Natural killer cell treated with Interleukin-12 subunit alpha and Interleukin-12 subunit beta and Interleukin-15 and Interleukin-18, amount 100 ng/mL, for 72 hours (primary cell): ENCODE measurements around the gene CORO2A. TPM values are rescaled to one million over a fixed set of nuclear protein-coding genes. Genes with fewer than 3 reads are reported as not detected.
A peak's percentile ranks its signal among the peaks of the same experiment; 100 is the strongest.
"Not testable (repeated sequence)": the region's sequence is repeated elsewhere in the genome, so short reads cannot be mapped to it uniquely, and the experiment has no call there.

Source experiments
- ATAC-seq, 2 donors: fragments of 150-1000 bp; cut with Tn5 transposase in 1 of 2; sonication (Bioruptor Pico), chemical (Tn5 transposase) in 1 of 2; 2 replicates each; pipeline ENCODE4 v1.10.0; 2021
- DNase-seq: peaks from one replicate; pipeline ENCODE4 v3.0.0; 2022; ENCODE audit warnings: low spot score
- H3K27ac Mint-ChIP-seq, 2 donors: 1 replicate in 1 of 2; 2 replicates in 1 of 2; pipeline ENCODE4 v1.8.0; 2022; ENCODE audit warnings: mixed read lengths in 2 of 2, mild to moderate bottlenecking in 1 of 2, moderate library complexity in 1 of 2
- H3K27me3 Mint-ChIP-seq, 2 donors: 1 replicate in 1 of 2; 2 replicates in 1 of 2; pipeline ENCODE4 v1.8.0; 2022; ENCODE audit warnings: mixed read lengths in 2 of 2
- H3K36me3 Mint-ChIP-seq: one replicate; pipeline ENCODE4 v1.8.0; 2022; ENCODE audit warnings: mixed read lengths
- H3K4me1 Mint-ChIP-seq, 2 donors: 1 replicate in 1 of 2; 2 replicates in 1 of 2; pipeline ENCODE4 v1.8.0; 2022; ENCODE audit warnings: low read depth in 2 of 2, mixed read lengths in 2 of 2, mild to moderate bottlenecking in 1 of 2
- H3K4me3 Mint-ChIP-seq: one replicate; pipeline ENCODE4 v1.8.0; 2022; ENCODE audit warnings: mixed read lengths
- H3K9me3 Mint-ChIP-seq: 2 replicates; pipeline ENCODE4 v1.8.0; 2022; ENCODE audit warnings: mixed read lengths
- total RNA-seq, 2 donors: library from RNA; stranded (reverse); gene quantifications; one replicate each; pipeline ENCODE4 v1.2.3, GENCODE V29; 2022

Gene CORO2A
- total RNA-seq, 2 donors from 2014 or later, result 0.95 to 1.8 TPM

DNA sequence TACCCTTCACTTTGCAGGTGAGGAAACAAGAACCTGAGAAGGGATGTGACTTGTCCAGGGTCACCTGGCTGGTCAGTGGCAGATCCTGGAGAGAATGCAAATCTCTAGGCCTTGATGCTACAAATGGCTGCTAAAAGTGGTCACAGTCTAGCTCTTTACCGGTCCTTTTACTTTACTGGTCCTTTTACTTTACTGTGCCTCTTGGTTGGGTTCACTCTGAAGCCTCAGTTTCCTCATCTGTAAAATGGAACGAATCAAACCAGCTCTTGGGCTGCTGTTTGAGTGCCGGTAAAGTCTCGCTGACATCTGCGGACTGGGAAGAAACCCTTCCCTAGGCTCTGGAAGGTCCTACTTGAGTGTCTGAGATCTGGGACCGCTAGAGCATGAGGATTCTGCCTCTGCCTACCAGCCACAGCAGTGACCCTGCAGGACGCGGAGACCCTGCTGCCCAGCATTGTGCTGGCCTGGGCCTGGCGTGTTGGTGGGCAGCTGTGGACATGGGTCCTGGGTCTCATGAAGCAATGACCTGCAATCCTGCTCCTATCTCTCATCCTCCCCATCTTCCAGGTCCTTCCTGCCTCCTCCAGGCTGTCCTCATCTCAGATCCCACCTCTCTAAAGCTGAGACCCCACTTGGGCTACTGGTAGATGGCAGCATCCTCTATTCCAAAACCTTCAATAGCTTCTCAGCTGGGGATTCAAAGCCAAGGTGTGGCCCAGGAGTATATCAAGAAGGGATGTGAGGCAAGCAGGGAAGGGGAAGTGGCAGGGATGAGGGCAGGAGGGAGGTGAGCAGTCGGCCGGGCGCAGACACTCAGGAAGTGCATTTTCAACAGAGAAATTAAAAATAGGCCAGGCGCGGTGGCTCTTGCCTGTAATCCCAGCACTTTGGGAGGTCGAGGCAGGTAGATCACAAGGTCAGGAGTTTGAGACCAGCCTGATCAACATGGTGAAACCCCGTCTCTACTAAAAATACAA is 13.3 kb downstream of the CORO2A start:
- Mint-ChIP-seq H3K27me3 (no peaks in the 10 kb centered on the region), H3K27ac (no peak overlapping the region), H3K9me3 (no peaks in the 10 kb centered on the region), H3K4me1 (peaks cover 6 to 9% of the 10 kb centered on the region in 2 donors), H3K4me3 (no peak overlapping the region), H3K36me3 (no peaks in the 10 kb centered on the region)
- ATAC-seq (no peak), DNase-seq (no peak)

DNA sequence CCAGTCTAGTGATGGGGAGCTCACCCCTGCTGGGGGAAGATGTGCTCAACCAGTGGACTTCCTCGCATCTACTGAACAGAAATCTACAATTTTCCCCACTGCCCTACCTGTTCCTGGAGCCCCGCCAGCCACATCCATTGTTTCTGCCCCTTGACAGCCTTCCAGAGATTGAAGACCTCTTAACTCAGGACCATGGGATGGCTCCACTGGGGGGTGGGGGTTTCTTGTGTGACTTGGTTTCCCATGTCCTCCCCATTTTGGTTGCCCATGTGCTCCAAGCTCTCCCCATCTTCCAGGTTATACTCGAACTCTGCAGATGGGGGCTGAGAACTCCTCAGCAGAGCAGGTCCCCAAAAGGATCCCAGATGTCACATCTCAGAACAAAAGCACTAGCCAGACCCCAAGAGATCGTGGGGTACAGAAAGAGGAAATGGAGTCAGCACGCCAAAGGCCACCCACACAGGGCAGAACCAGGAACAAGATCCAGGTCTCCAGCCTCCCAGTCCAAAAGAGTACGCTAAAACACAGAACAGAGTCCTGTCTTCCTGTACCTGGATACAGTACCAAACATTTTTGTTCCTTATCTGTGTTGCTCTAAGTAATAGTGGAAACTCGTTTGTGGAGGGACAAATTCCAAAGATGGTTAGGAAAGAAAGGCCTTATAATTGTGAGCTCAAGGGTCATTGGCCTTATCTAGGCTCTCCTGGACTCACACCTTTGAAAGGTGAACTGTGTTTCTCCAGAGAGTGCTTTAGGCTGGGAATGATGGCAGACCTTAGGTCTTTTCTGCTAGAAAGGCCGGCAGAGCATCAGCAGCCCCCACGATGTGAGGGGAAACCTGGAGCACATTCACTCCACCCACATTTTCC is 15.8 kb downstream of the CORO2A start:
- ATAC-seq, result no peak
- H3K27ac Mint-ChIP-seq, result no peak overlapping the region
- peaks cover 6 to 9% of the 10 kb centered on the region in 2 donors for H3K4me1 Mint-ChIP-seq
- no peak for DNase-seq
- no peak overlapping the region for H3K4me3 Mint-ChIP-seq
- no peaks in the 10 kb centered on the region for H3K27me3 Mint-ChIP-seq
- no peaks in the 10 kb centered on the region for H3K9me3 Mint-ChIP-seq
- H3K36me3 Mint-ChIP-seq, result no peaks in the 10 kb centered on the region

DNA sequence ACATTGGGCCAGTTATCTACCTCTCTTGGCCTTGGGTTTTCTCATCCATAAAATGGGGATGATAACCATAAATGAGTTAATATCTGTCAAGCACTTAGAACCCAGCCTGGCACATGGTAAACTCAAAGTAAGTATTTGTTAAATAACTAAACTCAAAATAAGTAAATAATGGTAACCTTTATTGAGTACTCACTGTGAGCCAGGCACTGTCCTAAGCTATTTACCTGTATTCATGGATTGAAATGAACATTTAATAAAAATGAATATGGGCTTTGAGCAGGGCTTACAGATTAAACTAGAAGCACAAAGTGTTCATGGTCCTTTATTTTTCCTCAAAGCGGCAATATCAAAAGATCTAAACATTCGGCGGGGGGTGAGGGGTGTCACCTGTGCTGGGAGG is 16.7 kb downstream of the CORO2A start:
- Mint-ChIP-seq H3K4me1 (peaks cover 6 to 9% of the 10 kb centered on the region in 2 donors), H3K9me3 (no peaks in the 10 kb centered on the region), H3K27me3 (no peaks in the 10 kb centered on the region), H3K27ac (no peak overlapping the region), H3K4me3 (no peak overlapping the region), H3K36me3 (no peaks in the 10 kb centered on the region)
- DNase-seq, result no peak
- ATAC-seq, result no peak

DNA sequence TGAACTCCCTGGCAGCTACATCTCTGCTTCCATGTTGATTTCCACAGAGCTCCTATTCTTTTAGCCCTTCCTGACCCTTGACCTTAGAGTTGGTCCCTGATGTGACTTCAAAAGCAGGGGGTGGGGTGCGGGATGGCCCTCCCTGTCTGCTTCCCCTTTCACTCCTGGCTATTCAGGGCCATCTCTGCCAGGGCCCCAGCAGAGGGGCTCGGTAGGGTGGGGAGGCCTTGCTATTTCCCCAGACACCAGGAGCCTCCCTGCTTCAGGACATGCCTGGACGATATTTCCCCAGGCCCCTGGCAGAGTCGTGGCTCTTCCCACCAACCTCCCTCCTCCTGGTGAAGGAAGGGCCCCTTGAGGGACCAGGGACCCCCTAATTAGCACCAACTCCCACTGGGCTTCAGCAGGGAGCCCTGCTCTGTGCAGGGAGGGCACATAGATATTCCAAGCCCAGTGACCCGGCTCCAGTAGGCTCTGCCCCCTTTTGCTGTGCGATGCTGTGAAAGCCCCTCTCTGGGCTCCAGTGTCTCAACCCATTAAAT is 17.3 kb downstream of the CORO2A start:
- no peaks in the 10 kb centered on the region for H3K36me3 Mint-ChIP-seq
- H3K27me3 Mint-ChIP-seq, result no peaks in the 10 kb centered on the region
- DNase-seq, result no peak
- no peaks in the 10 kb centered on the region for H3K9me3 Mint-ChIP-seq
- no peak overlapping the region for H3K4me3 Mint-ChIP-seq
- ATAC-seq, result no peak
- peaks cover 4 to 5% of the 10 kb centered on the region in 2 donors for H3K4me1 Mint-ChIP-seq
- H3K27ac Mint-ChIP-seq, result no peak overlapping the region

DNA sequence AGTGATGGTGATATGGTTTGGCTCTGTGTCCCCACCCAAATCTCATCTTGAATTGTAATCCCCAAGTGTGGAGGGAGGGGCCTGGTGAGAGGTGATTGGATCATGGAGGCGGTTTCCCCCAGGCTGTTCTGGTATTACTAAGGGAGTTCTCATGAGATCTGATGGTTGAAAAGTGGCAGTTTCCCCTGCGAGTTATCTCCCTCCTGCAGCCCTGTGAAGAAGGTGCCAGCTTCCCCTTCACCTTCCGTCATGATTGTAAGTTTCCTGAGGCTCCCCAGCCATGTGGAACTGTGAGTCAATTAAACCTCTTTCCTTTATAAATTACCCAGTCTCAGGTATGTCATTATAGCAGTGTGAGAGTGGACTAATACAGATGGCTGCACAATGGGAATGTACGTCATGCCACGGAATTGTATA is 17.9 kb downstream of the CORO2A start:
- not testable (repeated sequence) for ATAC-seq, H3K4me1 Mint-ChIP-seq, H3K27ac Mint-ChIP-seq, H3K4me3 Mint-ChIP-seq, H3K27me3 Mint-ChIP-seq, H3K36me3 Mint-ChIP-seq, H3K9me3 Mint-ChIP-seq, DNase-seq

DNA sequence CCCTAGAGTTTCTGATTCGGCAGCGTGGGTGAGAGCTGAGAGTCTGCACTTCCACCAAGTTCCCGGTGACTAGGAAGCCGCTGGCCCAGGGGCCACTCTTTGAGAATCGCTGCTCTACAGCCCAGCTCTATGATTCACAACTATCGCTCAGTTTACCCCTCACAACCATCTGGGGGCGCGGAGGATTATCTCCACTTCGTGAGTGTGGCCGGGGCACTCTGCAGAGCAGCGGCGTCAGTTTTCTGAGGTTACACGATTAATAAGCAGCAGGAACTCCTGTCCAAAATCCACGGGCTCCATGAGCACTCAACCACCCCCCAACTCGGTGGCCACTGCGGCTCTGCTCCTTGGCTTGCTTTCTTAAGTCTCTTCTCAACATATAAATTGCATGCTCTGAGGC is 19.3 kb downstream of the CORO2A start:
- Mint-ChIP-seq H3K9me3 (no peaks in the 10 kb centered on the region), H3K36me3 (no peaks in the 10 kb centered on the region), H3K27me3 (no peaks in the 10 kb centered on the region), H3K27ac (peak overlapping the region in 1 of 2 donors; percentile 3), H3K4me3 (no peak overlapping the region), H3K4me1 (peaks cover 10 to 19% of the 10 kb centered on the region in 2 donors)
- DNase-seq, result no peak
- no peak for ATAC-seq

DNA sequence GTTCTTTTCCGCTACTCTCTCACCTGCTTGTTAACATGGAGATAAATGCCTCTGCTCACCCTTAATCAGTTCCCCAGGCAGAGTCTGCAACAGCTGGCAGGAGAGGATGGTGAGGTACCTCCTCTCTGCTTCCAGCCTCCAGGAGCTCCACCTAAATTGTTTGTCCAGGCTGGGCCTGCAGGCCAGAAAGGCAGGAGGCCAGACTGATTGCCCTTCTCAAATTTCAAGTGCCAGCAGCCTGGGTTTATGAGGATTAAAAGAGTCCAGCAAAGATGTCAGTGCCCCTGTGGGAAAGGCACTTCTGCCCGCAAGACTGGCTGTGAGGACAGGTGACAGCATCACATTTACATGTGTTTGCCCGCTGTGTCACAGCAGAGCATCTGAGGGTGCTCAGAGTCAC is 19.8 kb downstream of the CORO2A start:
- DNase-seq, result no peak
- Mint-ChIP-seq H3K9me3 (no peaks in the 10 kb centered on the region), H3K4me1 (peaks cover 10 to 21% of the 10 kb centered on the region in 2 donors), H3K27me3 (no peaks in the 10 kb centered on the region), H3K27ac (no peak overlapping the region), H3K4me3 (no peak overlapping the region), H3K36me3 (no peaks in the 10 kb centered on the region)
- no peak for ATAC-seq

DNA sequence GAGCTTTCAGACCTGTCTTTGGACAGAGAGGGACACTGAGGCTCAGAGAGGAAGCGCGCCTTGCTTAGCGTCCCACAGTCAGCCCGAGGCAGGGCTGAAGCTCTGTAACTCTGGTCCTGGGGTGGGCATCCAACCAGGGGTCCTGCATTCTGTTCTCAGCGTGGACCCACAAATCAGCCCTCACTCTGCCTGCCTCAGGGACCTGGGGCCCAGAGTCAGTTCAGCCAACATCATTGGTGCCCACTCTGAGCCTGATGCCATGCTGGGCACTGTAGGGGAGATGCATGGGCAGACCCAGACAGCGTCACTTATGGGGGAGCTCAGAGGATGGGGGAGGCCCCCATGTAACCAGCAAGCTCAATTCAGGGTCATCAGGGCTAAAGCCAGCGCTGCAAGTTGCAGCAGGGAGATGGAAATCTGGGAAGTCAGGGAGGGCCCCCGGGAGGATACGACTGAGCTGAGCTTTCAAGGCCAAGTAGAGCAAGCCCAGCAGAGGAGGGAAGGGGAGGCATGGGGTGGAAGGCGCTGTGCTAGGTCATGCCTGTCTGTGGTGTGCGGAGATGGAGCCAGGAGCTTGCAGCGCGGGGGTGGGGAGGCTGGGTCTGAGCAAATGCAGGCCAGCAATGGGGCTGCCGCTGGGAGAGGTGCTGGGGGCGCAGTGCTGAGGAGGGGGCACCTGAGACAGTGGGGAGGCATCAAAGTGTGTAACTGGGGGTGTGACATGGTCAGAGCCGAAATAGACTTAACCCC is 21.1 kb downstream of the CORO2A start:
- no peak overlapping the region for H3K4me3 Mint-ChIP-seq
- no peaks in the 10 kb centered on the region for H3K36me3 Mint-ChIP-seq
- DNase-seq, result no peak
- H3K27ac Mint-ChIP-seq, result peak overlapping the region; percentile 16 to 92
- H3K9me3 Mint-ChIP-seq, result no peaks in the 10 kb centered on the region
- H3K27me3 Mint-ChIP-seq, result no peaks in the 10 kb centered on the region
- H3K4me1 Mint-ChIP-seq, result peaks cover 10 to 21% of the 10 kb centered on the region in 2 donors
- peak in 1 of 2 donors; percentile 22 for ATAC-seq

DNA sequence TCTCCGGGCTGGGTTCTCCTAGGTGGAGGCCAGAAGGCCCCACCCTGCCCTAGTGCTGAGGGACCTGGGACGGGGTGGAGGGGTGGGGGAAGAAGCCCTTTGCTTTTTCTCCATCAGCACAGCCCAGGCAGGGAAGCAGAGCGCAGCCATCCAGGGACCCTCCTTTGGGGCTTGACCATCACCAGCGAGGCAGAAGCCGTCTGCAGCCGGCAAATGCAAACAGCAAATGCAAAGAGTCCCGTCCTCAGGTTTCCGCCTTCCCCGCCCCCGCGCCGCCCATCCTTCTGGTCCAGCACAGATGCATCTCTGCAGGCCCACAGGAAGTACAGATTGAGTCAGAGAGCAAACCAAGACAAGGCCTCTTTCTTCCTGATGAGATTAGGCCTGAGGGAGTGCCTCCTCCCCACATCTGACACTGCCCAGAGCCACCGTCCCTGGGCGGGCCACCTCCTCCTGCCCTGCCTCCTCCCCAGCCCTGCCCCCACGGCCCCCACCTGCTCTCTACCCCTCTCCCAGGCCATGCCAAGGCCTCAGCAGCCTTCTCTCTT is 23.4 kb downstream of the CORO2A start:
- Mint-ChIP-seq H3K27me3 (no peaks in the 10 kb centered on the region), H3K9me3 (no peaks in the 10 kb centered on the region), H3K27ac (peak overlapping the region; percentile 92), H3K4me1 (peaks cover 10 to 34% of the 10 kb centered on the region in 2 donors), H3K4me3 (peak overlapping the region; percentile 65), H3K36me3 (no peaks in the 10 kb centered on the region)
- DNase-seq, result no peak
- ATAC-seq, result peak; percentile 78 to 98

DNA sequence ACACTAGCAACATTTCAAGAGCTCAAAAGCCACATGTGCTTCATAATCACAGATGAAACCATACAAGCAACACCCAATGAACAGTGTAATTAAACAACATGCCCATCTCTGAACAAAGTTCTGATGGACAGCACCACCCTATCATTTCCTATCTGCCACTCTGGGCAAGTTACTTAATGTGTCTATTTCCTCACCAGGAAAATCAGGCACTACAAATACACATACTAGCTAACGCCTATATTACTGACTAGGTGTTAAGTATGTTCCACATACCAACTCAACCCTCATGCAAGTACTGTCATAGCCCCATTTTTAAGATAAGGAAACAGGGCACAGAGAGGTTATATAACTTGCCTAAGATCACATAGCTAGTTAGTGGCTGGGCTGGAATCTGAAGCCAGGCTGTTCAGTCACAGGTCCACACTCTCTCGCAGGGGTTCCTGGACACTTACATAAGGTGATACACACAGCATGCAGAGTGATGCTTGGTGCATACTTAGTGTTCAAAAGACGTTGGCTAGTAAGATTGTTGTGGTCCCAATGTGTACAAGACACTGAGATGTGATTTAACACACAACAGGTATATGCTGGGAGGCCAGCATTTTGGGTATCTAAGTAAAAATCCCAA is 24.2 kb downstream of the CORO2A start:
- DNase-seq, result no peak
- peak in 1 of 2 donors; percentile 11 for ATAC-seq
- no peaks in the 10 kb centered on the region for H3K9me3 Mint-ChIP-seq
- H3K27ac Mint-ChIP-seq, result no peak overlapping the region
- H3K4me3 Mint-ChIP-seq, result no peak overlapping the region
- H3K4me1 Mint-ChIP-seq, result peaks cover 16 to 42% of the 10 kb centered on the region in 2 donors
- no peaks in the 10 kb centered on the region for H3K36me3 Mint-ChIP-seq
- H3K27me3 Mint-ChIP-seq, result no peaks in the 10 kb centered on the region

DNA sequence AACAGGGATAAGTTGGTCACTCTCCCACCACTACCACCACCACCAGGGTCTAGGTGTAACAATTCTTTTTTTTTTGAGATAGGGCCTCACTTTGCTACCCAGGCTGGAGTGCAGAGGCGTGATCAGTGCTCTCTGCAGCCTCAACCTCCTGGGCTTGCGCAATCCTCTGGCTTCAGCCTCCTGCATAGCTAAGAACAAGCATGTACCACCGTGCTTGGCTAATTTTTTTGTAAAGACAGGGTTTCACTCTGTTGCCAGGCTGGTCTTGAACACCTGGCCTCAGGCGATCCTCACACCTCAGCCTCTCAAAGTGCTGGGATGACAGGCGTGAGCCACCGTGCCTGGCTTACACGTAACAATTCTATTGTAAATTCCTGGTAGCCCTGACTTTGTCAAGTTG is 27.5 kb downstream of the CORO2A start:
- peaks cover 20 to 42% of the 10 kb centered on the region in 2 donors for H3K4me1 Mint-ChIP-seq
- H3K27ac Mint-ChIP-seq, result no peak overlapping the region
- ATAC-seq, result no peak
- no peaks in the 10 kb centered on the region for H3K36me3 Mint-ChIP-seq
- H3K4me3 Mint-ChIP-seq, result no peak overlapping the region
- no peaks in the 10 kb centered on the region for H3K9me3 Mint-ChIP-seq
- no peaks in the 10 kb centered on the region for H3K27me3 Mint-ChIP-seq
- no peak for DNase-seq

DNA sequence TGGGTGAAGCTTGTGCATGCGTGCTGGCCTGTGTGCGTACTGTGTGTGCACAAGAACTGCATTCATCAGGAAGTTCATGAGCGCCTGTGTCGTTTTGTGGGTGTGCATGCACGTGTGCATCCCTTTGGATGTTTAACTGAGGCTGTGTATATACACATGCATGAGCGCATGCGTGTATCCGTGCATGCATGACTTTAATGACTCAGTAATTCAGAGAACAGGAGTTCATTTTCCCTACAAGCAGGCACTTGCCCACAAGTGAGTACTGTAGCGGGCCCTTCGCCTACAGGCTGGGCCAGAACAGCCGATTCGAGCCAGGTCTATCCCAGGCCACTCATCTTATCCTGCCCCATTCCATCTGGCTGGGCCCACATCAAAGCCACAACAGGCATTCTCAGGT is 29.8 kb downstream of the CORO2A start:
- Mint-ChIP-seq H3K27me3 (no peaks in the 10 kb centered on the region), H3K4me1 (peaks cover 28 to 40% of the 10 kb centered on the region in 2 donors), H3K27ac (no peak overlapping the region), H3K4me3 (no peak overlapping the region), H3K9me3 (no peaks in the 10 kb centered on the region), H3K36me3 (no peaks in the 10 kb centered on the region)
- DNase-seq (no peak), ATAC-seq (no peak)
